NCI-H510A treated with DMSO at 0.1 percent for 48 hours (cell line): ENCODE results near the gene COMP.

ENCODE experiments used
- DNase-seq: peaks from one replicate; lab custom pipeline; 2025; lab: John Stamatoyannopoulos, UW

The COMP gene

DNA sequence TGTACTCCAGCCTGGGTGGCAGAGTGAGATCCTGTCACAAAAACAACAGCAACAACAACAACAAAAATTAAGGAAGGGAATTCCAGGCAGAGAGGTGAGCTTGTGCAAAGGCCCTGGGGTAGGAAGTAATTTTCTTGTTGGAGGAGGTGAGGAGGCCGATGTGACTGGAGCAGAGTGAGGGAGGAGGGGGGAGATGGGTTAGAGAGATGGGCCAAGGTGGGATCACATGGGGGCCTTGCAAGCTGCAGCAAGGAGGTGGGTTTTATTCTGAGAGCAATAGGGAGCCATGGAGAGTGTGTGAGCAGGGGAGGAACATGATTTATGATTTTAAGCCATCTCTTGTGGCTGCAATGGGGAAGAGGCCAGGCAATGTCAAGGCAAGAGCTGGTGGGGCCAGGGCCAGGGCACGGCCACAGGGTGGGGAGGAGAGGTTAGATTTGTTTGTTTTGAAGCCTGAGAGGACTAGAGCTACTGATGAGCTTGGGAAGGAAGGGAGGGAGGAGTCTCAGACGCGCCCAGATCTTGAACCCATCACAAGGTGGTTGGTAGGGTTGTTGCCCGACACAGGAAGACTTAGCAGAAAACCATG lies 12.5 kb upstream of the COMP start:
- no peak for DNase-seq

DNA sequence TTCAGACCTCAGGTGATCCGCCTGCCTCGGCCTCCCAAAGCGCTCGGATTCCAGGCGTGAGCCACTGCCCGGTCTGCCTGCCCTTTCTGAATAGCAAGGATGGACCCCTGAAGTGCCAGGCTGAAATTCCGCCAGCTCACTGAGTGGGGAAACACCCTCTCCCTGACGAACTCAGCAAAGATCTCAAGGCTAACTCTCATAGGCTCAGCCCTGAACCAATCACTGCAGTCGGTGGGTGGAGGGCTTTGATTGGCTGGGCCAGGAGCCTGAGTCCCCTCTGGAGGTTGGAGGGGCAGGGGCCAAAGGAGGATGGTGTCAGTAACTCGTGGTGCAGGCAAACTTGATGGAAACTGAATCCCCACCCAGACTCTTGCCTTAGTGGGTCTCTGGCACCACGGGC lies 11.2 kb upstream of the COMP start:
- DNase-seq, result no peak

GRCh38 chr19:18800636-18801035 lies 9.5 kb upstream of the COMP start:
- no peak for DNase-seq

GRCh38 chr19:18800079-18800478 lies 9.0 kb upstream of the COMP start:
- DNase-seq, result no peak

DNA sequence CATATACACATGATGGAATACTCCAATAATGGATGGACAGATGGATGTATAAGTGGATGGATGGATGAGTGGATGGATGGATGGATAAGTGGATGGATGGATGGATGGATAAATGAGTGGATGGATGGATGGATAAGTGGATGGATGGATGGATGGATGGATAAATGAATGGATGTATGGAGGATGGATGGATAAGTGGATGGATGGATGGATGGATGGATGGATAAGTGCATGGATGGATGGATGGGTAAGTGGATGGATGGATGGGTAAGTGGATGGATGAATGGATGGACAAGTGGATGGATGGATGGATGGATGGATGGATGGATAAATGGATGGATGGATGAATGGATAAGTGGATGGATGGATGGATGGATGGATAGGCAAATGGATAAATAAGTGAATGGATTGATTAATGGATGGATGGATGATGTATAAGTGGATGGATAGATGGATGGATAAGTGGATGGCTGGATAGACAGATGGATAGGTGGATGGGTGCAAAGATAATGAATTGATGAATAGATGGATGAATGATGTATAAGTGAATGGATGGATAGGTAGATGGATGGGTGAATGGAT lies 8.4 kb upstream of the COMP start:
- no peak for DNase-seq

- DNase-seq, result peak; percentile 24
These were observed 7.6 kb upstream of the COMP start for GRCh38 chr19:18798384-18799352.

- no peak for DNase-seq
These were observed 5.1 kb upstream of the COMP start for GRCh38 chr19:18796239-18796638.

DNA sequence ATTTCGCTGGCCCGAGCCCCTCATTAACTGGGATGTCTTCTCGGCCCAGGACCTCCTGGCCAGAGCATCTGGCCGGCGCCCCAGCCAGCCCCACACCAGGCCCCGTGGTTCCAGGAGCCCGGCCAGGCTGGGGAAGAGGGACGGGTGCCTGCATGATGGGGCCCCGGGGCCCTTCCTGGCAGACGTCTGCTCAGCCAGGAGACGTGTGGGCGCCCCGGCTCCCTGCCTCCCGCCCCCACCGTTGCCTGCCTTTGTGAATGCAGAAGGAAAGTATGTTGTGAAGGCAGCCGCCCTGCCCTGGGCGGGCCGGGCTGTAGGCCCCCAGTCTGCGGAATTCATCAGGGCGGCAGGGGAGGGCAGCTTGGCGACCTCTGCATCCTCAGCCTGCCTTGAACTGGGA lies 4.4 kb upstream of the COMP start:
- DNase-seq, result no peak

DNA sequence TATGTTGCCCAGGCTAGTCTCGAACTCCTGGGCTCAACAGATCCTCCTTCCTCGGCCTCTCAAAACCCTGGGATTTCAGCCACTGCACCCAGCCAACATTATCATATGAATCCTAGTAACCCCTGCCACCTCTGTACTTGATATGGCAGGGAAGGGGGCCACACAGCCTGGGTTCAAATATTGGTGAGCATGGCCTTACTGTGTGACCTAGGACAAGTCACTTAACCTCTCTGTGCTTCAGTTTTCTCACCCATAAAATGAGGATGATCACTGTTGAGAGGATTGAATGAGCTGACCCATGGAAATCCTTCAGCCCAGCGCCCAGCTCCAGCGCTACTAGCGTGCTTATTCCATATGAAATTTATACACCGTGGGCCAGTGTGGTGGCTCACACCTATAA lies 3.6 kb upstream of the COMP start:
- no peak for DNase-seq

- DNase-seq, result no peak
These were observed 2.9 kb upstream of the COMP start for GRCh38 chr19:18794029-18794313.

GRCh38 chr19:18793144-18794028 lies 2.3 kb upstream of the COMP start:
- DNase-seq, result no peak

DNA sequence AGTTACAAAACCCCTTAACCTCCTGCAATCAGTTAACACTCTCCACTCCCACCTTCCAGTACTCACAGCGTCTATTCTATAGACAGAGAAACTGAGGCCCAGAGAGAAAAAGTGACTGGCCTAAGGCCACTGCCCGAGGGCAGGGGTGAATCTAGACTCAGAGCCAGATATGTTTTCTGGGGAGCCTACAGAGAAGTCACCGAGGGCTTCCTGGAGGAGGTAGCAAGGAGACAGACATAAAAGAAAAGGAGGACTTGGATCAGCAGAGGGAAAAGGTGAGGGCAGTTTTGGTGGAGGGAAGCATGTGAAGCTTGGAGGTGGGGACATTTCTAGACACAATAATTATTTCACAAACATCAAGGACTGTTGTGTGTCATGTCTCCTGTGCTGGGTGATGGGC lies 1.6 kb upstream of the COMP start:
- no peak for DNase-seq

DNA sequence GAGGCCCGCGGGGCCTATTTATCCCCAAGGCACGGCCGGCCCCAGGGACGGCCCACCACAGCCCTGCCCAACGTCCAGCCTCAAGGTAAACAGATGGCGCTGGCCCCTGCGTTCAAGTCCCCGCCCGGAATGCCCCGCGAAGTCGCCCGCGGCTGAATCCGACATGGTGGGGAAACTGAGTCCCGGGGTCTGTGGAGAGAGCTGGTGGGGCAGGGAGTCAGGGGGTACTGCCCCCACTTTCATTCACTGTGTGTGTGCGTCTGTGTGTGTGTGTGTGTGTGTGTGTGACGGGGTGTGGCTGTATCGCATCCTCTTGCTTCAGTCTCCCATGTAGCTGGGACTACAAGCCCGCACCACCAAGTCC lies 192 bp upstream of the COMP start:
- DNase-seq, result no peak

GRCh38 chr19:18789883-18790565 lies 1.1 kb downstream of the COMP start:
- no peak for DNase-seq

DNA sequence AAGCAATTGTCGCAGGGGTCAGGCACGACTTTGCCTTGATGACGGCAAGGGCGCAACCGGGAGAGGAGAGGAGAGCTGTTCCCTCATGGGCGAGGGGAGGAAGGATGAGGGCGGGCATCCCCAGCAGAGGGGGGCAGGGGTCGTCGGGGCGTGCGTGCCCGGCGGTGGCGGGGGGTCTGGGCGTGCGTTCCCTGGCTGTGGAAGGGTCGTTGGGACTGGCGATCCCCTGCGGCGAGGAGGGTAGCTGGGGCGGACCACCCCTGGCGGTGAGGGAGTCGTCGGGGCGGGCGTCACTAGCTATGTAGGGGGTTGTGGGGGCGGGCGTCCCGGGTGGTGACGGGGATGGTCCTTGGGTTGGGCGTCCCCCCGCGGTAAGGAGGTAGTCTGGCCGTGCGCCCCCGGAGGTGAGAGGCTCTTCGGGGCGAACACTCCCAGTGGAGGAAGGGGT lies 1.7 kb downstream of the COMP start:
- no peak for DNase-seq

DNA sequence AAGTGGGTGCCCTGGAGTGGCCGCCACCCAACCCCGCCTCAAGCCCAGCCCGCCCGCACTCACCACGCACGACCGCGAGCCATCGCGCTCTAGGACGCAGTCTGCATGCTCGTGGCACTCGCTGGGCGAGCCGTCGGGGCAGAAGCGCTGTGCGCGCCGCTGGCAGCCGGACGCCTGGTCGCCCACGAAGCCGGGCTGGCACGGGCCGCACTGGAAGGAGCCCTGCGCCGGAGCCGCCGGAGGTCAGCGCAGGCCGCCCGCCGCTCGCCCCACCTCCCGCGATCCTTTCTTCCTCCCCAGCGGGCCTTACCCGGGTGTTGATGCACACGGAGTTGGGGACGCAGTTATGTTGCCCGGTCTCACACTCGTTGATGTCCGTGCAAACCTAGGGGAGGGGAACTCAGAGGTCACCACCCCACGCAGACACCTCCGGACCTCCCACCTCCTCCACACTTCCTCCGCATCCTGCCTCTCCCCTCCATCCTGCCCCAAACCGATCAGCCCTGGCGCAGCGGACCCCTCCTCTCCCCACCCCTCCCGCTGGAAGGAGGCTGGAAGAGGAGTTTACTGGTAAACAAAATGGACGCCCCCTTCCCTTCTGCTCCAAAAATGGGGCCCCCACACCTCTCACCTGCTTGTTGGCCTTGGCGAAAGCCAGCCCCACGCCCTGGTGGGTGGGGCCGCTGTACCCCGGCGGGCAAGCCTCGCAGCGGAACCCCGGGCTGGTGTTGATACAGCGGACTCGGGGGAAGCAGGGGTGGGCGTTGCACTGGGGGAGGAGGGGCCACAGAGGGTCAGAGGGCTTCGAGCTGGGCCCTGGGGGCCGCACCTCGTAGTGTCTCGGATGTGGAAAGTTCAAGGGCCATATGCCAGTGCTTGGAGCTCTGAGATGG lies 2.3 kb downstream of the COMP start:
- DNase-seq, result no peak

GRCh38 chr19:18785179-18786124 lies 5.7 kb downstream of the COMP start:
- DNase-seq, result no peak

DNA sequence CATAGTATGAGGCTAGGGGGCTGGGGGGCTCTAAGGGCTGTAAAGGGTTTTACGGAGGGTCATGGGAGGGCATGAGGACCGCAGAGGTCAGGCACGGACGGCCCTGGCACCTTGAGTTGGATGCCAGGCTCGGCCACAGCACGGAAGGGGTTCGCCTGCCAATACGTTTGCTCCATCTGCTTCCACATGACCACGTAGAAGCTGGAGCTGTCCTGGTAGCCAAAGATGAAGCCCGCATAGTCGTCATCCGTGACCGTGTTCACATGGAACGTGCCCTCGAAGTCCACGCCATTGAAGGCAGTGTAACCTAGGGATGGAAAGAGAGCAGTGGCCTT lies 6.4 kb downstream of the COMP start:
- DNase-seq, result no peak

DNA sequence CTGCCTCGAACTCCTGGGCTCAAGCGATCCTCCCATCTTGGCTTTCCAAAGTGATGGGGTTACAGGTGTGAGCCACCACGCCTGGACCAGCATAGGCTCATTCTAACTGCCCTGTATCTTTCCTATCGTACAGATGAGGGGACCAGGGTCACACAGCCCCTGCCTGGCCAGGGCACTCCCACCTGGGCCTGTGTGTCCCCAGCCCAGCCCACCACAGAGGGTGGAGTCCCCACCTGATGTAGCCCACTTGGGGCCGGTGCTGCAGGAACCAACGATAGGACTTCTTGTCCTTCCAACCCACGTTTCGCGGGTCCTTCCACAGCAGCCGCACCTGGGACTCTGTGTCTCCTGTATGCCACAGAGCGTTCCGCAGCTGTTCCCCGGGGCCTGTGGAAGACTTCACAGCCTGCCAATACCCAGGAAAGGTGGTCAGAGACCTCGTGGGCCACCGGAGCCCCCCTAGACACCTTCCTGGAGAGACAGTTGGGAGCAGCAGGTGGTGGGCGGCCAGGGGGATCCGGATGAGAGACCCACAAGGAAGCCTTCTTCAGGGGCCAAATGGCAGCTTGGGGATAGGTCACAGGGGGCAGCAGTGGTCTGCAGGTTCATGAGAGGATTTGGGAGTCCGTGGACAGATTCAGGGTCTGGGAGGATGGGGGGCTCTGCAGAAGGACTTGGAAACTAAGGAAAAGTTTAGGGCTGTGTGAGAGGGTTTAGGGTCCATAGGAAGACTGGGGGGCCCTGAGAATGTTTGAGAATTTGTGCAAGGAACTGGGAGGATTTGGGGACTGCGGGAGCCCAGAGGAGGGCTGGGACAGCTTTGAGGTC lies 6.9 kb downstream of the COMP start:
- DNase-seq, result no peak
